ENCODE measurements around the gene ESRRA.

GRCh38 chr11:64268025-64268892 is 37.1 kb upstream of the ESRRA start:
- TF ChIP-seq CTCF (IDR thresholded peaks at IDR 0.05) (no peak), POLR2AphosphoS5 (IDR thresholded peaks at IDR 0.05) (no peak)
